ENCODE results near the gene P3H2. TPM values are rescaled to one million over a fixed set of nuclear protein-coding genes. Genes with fewer than 3 reads are reported as not detected.
"Not testable (repeated sequence)": the region's sequence is repeated elsewhere in the genome, so short reads cannot be mapped to it uniquely, and the experiment has no call there.

The P3H2 gene
- total RNA-seq, 1 experiment from 2014 or later = 233 TPM

- DNase-seq = no peak
- Histone ChIP-seq H3K9me3 (no peaks in the 10 kb centered on the region), H3K36me3 (peaks cover 23% of the 10 kb centered on the region), H3K4me3 (no peak overlapping the region), H3K27me3 (no peaks in the 10 kb centered on the region)
These were observed 44.6 kb downstream of the P3H2 start for GRCh38 chr3:190076136-190076535.

- Histone ChIP-seq H3K36me3 (peaks cover 28% of the 10 kb centered on the region), H3K4me3 (no peak overlapping the region), H3K27me3 (no peaks in the 10 kb centered on the region), H3K9me3 (no peaks in the 10 kb centered on the region)
- no peak for DNase-seq
These were observed 45.9 kb downstream of the P3H2 start for GRCh38 chr3:190074817-190075216.

- Histone ChIP-seq H3K27me3 (no peaks in the 10 kb centered on the region), H3K36me3 (peaks cover 37% of the 10 kb centered on the region), H3K4me3 (no peak overlapping the region), H3K9me3 (no peaks in the 10 kb centered on the region)
- no peak for DNase-seq
These were observed 47.3 kb downstream of the P3H2 start for GRCh38 chr3:190073264-190074008.

- no peak for DNase-seq
- H3K4me3 ChIP-seq = no peak overlapping the region
- H3K36me3 ChIP-seq = peaks cover 39% of the 10 kb centered on the region
- no peaks in the 10 kb centered on the region for H3K9me3 ChIP-seq
- no peaks in the 10 kb centered on the region for H3K27me3 ChIP-seq
These were observed 47.8 kb downstream of the P3H2 start for GRCh38 chr3:190072856-190073255.

- not testable (repeated sequence) for H3K9me3 ChIP-seq, H3K4me3 ChIP-seq, DNase-seq, H3K27me3 ChIP-seq
- peaks cover 45% of the 10 kb centered on the region for H3K36me3 ChIP-seq
These were observed 48.8 kb downstream of the P3H2 start for GRCh38 chr3:190071921-190072320.

- Histone ChIP-seq H3K36me3 (peaks cover 53% of the 10 kb centered on the region), H3K9me3 (no peaks in the 10 kb centered on the region), H3K4me3 (no peak overlapping the region), H3K27me3 (no peaks in the 10 kb centered on the region)
- DNase-seq = no peak
These were observed 49.9 kb downstream of the P3H2 start for GRCh38 chr3:190070622-190071347.

- Histone ChIP-seq H3K4me3 (no peak overlapping the region), H3K9me3 (no peaks in the 10 kb centered on the region), H3K27me3 (no peaks in the 10 kb centered on the region), H3K36me3 (peaks cover 50% of the 10 kb centered on the region)
- DNase-seq = no peak
These were observed 55.5 kb downstream of the P3H2 start for GRCh38 chr3:190065204-190065603.

- Histone ChIP-seq H3K36me3 (peaks cover 45% of the 10 kb centered on the region), H3K27me3 (no peaks in the 10 kb centered on the region), H3K4me3 (no peak overlapping the region), H3K9me3 (no peaks in the 10 kb centered on the region)
- DNase-seq = no peak
These were observed 56.0 kb downstream of the P3H2 start for GRCh38 chr3:190064659-190065058.

GRCh38 chr3:190064112-190064511 lies 56.6 kb downstream of the P3H2 start:
- Histone ChIP-seq H3K9me3 (no peaks in the 10 kb centered on the region), H3K36me3 (peaks cover 42% of the 10 kb centered on the region), H3K27me3 (no peaks in the 10 kb centered on the region), H3K4me3 (no peak overlapping the region)
- peak; percentile 82 for DNase-seq

- DNase-seq = no peak
- Histone ChIP-seq H3K36me3 (peaks cover 41% of the 10 kb centered on the region), H3K27me3 (no peaks in the 10 kb centered on the region), H3K9me3 (no peaks in the 10 kb centered on the region), H3K4me3 (no peak overlapping the region)
These were observed 57.2 kb downstream of the P3H2 start for GRCh38 chr3:190063490-190063889.

GRCh38 chr3:190060192-190060775 lies 60.4 kb downstream of the P3H2 start:
- H3K4me3 ChIP-seq = no peak overlapping the region
- H3K9me3 ChIP-seq = no peaks in the 10 kb centered on the region
- no peaks in the 10 kb centered on the region for H3K27me3 ChIP-seq
- DNase-seq = no peak
- H3K36me3 ChIP-seq = peaks cover 32% of the 10 kb centered on the region

GRCh38 chr3:190059242-190059590 lies 61.5 kb downstream of the P3H2 start:
- no peaks in the 10 kb centered on the region for H3K27me3 ChIP-seq
- no peak for DNase-seq
- no peaks in the 10 kb centered on the region for H3K9me3 ChIP-seq
- peaks cover 32% of the 10 kb centered on the region for H3K36me3 ChIP-seq
- H3K4me3 ChIP-seq = no peak overlapping the region

GRCh38 chr3:190058521-190059241 lies 62.0 kb downstream of the P3H2 start:
- DNase-seq = no peak
- Histone ChIP-seq H3K27me3 (no peaks in the 10 kb centered on the region), H3K36me3 (peaks cover 36% of the 10 kb centered on the region), H3K4me3 (no peak overlapping the region), H3K9me3 (no peaks in the 10 kb centered on the region)

GRCh38 chr3:190056742-190057141 lies 64.0 kb downstream of the P3H2 start:
- Histone ChIP-seq H3K36me3 (peaks cover 29% of the 10 kb centered on the region), H3K4me3 (no peak overlapping the region), H3K9me3 (no peaks in the 10 kb centered on the region), H3K27me3 (no peaks in the 10 kb centered on the region)
- no peak for DNase-seq

- H3K36me3 ChIP-seq = peaks cover 26% of the 10 kb centered on the region
- no peak for DNase-seq
- no peaks in the 10 kb centered on the region for H3K9me3 ChIP-seq
- H3K4me3 ChIP-seq = no peak overlapping the region
- no peaks in the 10 kb centered on the region for H3K27me3 ChIP-seq
These were observed 64.9 kb downstream of the P3H2 start for GRCh38 chr3:190055773-190056172.

GRCh38 chr3:190053919-190054672 lies 66.6 kb downstream of the P3H2 start:
- H3K27me3 ChIP-seq = no peaks in the 10 kb centered on the region
- DNase-seq = peak; percentile 49
- H3K4me3 ChIP-seq = no peak overlapping the region
- H3K9me3 ChIP-seq = no peaks in the 10 kb centered on the region
- H3K36me3 ChIP-seq = peaks cover 19% of the 10 kb centered on the region
